Peyer's patch (tissue), 4 donors: ENCODE results near the gene UBR2.

ENCODE experiments used
- CTCF ChIP-seq, 6 experiments: fragments of 450-650 bp in 4 of 6; fragments of 200-600 bp in 2 of 6; sonication (generic) in 1 of 6; IDR thresholded peaks; one replicate each; pipeline ENCODE4 v1.5.1; 2017 to 2019; ENCODE audit warnings: antibody characterized with exemption in 6 of 6, mild to moderate bottlenecking in 3 of 6, moderate library complexity in 1 of 6
- POLR2A ChIP-seq, 2 donors: fragments of 450-650 bp; IDR thresholded peaks; one replicate each; pipeline ENCODE4 v1.5.1; 2017; ENCODE audit warnings: antibody characterized with exemption in 2 of 2, mild to moderate bottlenecking in 2 of 2, moderate library complexity in 2 of 2

- TF ChIP-seq CTCF (IDR thresholded peaks at IDR 0.05) (no peak), POLR2A (IDR thresholded peaks at IDR 0.05) (no peak)
These were observed 172.1 kb downstream of the UBR2 start for GRCh38 chr6:42735976-42736375.
